Thyroid gland (tissue), 4 donors: ENCODE data around the gene IGF1.

ENCODE experiments used
- CTCF ChIP-seq, 6 experiments: fragments of 200-600 bp in 3 of 6; fragments of 450-650 bp in 3 of 6; sonication (generic) in 3 of 6; IDR thresholded peaks; one replicate each; pipeline ENCODE4 v1.5.1; 2016 to 2019; ENCODE audit warnings: antibody characterized with exemption in 6 of 6, mild to moderate bottlenecking in 2 of 6, inconsistent platforms in 1 of 6, moderate library complexity in 1 of 6
- POLR2A ChIP-seq, 2 donors: fragments of 450-650 bp; IDR thresholded peaks; one replicate each; pipeline ENCODE4 v1.6.1; 2017; ENCODE audit warnings: antibody characterized with exemption in 2 of 2, mild to moderate bottlenecking in 2 of 2, moderate library complexity in 1 of 2

DNA sequence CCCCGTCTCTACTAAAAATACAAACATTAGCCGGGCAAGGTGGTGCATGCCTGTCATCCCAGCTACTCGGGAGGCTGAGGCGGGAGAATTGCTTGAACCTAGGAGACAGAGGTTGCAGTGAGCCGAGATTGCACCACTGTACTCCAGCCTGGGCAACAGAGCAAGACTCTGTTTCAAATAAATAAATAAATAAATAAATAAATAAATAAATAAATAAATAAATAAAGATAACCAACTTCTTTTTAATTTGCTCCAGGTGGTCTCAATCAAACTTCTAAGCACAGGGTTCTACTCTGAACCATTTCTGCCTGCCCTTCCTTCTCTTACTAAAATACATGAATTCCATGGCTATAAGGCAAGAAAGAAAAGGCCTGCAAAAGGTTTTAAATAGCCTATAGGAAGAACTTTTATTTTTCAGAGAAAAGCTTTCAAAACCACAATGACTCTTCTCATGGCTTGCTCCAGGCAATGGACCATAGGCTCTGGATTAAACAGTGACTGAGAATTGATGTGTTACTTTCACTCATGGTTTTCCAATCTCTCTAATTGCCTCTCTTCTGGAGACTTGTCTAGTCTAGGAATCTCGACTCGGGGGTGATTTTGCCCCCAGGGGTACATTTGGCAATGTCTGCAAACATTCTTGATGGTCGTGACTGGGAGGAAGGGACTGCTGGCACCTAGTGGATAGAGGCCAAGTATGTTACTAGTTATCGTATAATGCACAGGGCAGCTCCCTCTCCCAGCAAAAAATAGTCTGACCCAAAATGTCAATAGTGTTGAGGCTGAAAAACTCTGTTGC is 14.4 kb downstream of the IGF1 start:
- TF ChIP-seq POLR2A (IDR thresholded peaks at IDR 0.05) = no peak
- no peak for TF ChIP-seq CTCF (IDR thresholded peaks at IDR 0.05)
